Neuron (in vitro differentiated cells): ENCODE measurements around the gene VSX1.
A peak's percentile ranks its signal among the peaks of the same experiment; 100 is the strongest.

ENCODE experiments used
- H2AFZ ChIP-seq: one replicate; pipeline ENCODE4 v1.6.1; 2013; ENCODE audit warnings: low read depth, mild to moderate bottlenecking, inconsistent platforms, low read length, moderate library complexity
- H3K27me3 ChIP-seq: one replicate; pipeline ENCODE4 v1.6.1; 2013; ENCODE audit warnings: low read length; ENCODE audit not compliant: insufficient read depth
- H3K36me3 ChIP-seq: one replicate; pipeline ENCODE4 v1.6.1; 2013; ENCODE audit warnings: low read length; ENCODE audit not compliant: insufficient read depth
- H3K4me1 ChIP-seq: one replicate; pipeline ENCODE4 v1.6.1; 2013; ENCODE audit warnings: low read length; ENCODE audit not compliant: insufficient read depth
- H3K4me3 ChIP-seq: 2 replicates; pipeline ENCODE4 v1.5.1; 2013; ENCODE audit warnings: mild to moderate bottlenecking, low read length, moderate library complexity
- H3K9me3 ChIP-seq: one replicate; pipeline ENCODE4 v1.6.1; 2013; ENCODE audit warnings: low read length

The VSX1 gene

DNA sequence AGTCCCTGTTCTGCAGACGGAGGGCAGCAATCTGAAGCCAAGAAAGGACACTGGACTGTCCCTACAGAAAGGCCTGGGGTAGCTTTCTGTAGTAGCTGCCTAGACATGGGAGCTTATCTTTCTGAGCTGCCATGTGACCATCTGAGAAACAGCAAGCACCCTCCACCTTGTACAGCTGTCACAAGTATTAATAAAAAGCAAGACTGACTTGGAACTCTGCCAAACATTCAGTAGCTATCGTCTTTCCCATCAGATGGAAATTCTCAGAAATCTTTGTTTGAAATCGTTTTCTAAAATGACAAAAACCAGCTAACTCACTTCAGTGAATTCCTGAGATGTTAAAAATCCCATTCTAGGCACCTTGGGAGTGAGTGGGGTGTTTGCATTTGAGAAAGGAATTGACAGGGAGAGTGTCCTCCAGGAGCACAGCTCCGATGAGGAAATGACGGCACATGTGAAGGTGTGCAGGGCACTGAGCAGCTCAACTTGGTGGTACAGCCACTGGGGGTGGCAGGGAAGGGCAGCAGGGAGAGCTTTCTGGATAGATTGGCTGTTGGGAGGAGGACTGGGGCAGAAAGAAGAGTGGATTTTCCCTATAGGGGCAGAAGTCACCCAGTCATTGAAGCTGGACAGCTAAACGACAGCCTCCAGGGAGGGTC lies 48.5 kb downstream of the VSX1 start:
- Histone ChIP-seq H3K27me3 (no peaks in the 10 kb centered on the region), H2AFZ (peak overlapping the region; percentile 11), H3K4me3 (no peak overlapping the region), H3K9me3 (no peaks in the 10 kb centered on the region), H3K4me1 (peaks cover 33% of the 10 kb centered on the region), H3K36me3 (no peaks in the 10 kb centered on the region)

DNA sequence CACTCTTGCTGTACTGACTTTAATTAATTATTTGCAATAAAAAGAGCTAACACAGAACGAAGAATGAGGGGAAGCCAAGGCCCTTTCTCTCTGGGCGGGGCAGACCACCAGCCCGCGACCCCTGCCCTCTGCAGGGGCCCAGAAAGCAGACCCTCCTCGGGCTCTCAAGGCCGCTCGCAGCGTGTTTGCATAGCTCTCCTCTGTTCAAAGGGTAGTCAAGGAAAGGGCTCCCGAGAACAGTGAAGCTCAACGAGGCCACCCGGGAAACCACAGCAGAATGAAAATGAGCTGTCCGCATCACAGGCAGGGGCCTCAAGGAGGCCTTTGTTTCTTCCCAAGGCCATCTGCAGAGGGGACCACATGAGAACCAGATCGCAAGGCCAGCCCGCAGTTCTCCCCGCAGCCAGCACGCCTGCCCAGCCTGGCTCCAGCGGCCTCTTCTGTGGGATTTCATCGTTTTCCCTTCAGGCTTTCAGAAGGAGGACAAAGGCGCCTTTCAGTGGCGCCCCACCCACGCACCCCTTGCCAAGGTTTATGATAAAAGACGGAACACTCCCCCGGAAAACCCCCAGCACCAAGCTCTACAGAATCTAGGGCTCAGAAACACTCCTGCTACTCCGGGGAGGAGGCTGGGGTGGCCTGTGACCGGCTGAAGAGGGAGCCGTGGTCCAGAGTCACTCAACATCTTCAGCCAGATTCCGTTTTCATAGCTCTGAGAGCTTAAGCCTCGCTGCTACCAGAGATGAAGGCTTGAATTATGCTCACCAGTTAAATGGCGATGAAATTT lies 49.3 kb downstream of the VSX1 start:
- Histone ChIP-seq H3K27me3 (no peaks in the 10 kb centered on the region), H3K4me1 (peaks cover 33% of the 10 kb centered on the region), H3K9me3 (no peaks in the 10 kb centered on the region), H2AFZ (peak overlapping the region; percentile 11), H3K4me3 (no peak overlapping the region), H3K36me3 (no peaks in the 10 kb centered on the region)

DNA sequence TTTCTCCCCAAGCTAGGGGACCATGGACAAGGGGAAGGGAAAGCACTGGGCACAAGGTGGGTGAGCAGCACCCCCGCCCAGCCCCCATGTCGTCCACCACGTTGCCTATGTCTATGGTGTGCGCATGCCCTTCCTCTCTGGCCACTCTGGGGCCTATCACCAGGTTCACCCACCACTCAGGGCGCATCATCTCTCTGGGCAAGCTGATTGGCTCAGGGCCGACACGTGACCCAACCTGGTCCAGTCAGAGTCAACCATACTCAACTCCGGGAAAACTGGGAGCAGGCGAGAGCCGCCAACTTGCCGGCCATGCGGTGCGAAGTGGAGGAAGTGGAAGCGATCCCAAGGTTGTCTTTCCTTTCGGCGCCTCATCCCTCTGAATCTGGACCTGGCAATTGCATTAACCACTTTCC lies 49.9 kb downstream of the VSX1 start:
- H3K4me1 ChIP-seq, result peaks cover 30% of the 10 kb centered on the region
- H3K36me3 ChIP-seq, result no peaks in the 10 kb centered on the region

DNA sequence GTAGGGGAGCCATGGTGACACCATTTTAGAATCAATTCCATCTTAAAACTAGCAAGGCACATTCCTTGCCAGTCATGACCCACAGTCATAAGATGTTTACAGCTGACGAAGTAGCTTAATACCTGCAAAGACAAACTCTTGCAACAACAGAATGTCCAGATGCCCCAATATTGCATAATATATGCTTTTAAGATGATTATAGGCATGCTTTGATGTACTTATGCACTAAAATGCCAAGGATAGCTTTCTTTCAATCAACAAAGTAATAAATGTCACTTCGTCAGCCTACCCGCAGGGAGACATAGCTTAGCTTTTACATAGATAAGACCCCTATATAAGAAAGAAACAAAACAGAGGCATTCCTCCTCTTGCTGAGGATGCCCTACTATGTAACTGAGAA lies 50.7 kb downstream of the VSX1 start:
- H3K4me1 ChIP-seq, result peaks cover 28% of the 10 kb centered on the region
- H3K36me3 ChIP-seq, result no peaks in the 10 kb centered on the region
- no peaks in the 10 kb centered on the region for H3K9me3 ChIP-seq
- H3K4me3 ChIP-seq, result no peak overlapping the region
- no peaks in the 10 kb centered on the region for H3K27me3 ChIP-seq
- no peak overlapping the region for H2AFZ ChIP-seq

More for the DNA sequence above, 49.9 kb downstream of the VSX1 start:
- H3K27me3 ChIP-seq, result no peaks in the 10 kb centered on the region
- H3K9me3 ChIP-seq, result no peaks in the 10 kb centered on the region
- H3K4me3 ChIP-seq, result no peak overlapping the region
- H2AFZ ChIP-seq, result peak overlapping the region; percentile 11

DNA sequence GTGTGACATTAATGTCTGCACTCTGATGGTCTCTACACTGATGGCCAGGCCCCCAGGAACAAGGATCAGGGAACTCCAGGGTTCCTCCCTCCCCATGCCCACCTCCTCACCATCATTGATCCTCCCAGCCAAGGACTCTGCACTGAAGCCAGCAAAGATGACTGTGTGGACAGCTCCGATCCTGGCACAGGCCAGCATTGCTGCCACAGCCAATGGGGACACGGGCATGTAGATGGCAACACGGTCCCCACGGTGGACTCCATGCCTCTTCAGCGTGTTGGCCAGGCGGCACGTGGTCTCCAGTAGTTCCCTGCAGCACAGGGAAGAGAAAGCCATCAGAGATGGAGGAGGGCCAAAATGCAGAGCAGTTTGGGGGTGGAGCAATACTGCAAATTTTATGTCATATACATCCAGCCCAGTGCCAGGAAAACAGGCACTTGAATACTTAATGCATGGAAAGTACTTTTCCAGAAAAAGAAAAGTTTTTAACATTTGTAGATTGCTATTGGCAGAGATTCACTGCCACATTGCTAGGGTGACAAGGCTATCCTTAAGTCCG lies 51.2 kb downstream of the VSX1 start:
- Histone ChIP-seq H3K9me3 (no peaks in the 10 kb centered on the region), H3K4me3 (no peak overlapping the region), H2AFZ (no peak overlapping the region), H3K27me3 (no peaks in the 10 kb centered on the region), H3K4me1 (peaks cover 23% of the 10 kb centered on the region), H3K36me3 (no peaks in the 10 kb centered on the region)

DNA sequence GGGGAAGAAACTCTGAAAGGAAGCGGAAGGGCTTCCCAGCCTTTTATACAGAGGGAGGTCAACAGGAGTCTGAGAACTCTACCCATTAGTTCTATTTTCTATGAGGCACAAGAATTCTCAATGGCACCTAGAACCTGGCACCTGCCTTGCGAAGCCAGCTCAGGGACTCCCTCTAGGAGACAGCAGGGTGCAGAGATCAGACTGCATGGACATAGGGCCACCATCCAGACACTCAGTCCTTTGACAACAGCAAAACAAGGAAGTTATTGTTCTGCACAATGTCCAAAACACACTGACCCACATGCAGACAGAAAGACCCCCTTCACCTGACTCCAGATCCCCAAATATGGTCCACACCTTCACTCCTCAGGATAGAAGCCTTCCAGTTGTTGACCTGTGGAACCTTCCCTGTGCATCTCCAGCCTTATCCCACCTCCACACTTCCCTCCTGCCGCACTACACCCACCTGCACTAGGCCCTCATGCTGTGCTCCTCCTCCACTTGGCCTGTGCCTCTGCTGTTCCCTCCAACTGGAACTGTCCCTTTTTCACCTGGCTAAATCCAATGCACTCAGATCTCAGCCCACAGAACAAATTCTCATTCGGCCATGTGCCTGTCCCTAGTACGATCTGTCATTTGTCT lies 51.8 kb downstream of the VSX1 start:
- H2AFZ ChIP-seq, result no peak overlapping the region
- no peaks in the 10 kb centered on the region for H3K27me3 ChIP-seq
- H3K36me3 ChIP-seq, result no peaks in the 10 kb centered on the region
- no peaks in the 10 kb centered on the region for H3K9me3 ChIP-seq
- peaks cover 23% of the 10 kb centered on the region for H3K4me1 ChIP-seq
- no peak overlapping the region for H3K4me3 ChIP-seq

DNA sequence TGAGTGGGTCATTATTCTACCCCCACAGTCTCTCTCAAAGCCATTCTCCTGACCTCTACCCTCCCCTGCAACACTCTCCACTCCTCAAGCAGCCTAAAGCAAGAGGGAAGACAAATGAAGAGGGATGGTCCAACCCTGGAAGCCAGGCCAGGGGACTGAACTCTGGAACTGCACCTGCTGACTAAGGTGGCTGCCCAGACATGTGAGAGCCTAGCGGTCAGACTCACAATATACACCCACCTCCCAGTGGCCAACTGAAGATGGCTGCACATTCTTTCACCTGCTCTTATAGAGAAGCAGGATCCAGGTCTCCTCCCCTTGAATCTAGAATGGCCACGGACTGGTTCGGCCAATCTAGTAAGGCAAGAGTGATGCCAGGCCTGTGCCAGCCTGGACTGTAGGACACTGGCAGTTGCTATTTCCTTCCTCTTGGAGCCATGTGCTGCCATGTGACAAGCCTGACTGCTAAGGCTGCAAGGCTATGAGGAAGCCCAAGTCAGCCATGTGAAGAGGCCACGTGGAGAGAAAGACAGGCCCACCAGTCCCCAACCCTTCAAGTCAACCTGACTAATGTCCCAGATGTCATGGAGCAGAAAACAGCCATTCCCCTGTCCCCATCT lies 55.8 kb downstream of the VSX1 start:
- Histone ChIP-seq H2AFZ (no peak overlapping the region), H3K27me3 (no peaks in the 10 kb centered on the region), H3K36me3 (no peaks in the 10 kb centered on the region), H3K9me3 (no peaks in the 10 kb centered on the region), H3K4me1 (no peaks in the 10 kb centered on the region), H3K4me3 (no peak overlapping the region)
